Esophagus muscularis mucosa (tissue), 4 donors: ENCODE measurements around the gene NRXN2. TPM values are rescaled to one million over a fixed set of nuclear protein-coding genes. Genes with fewer than 3 reads are reported as not detected.
"Not testable (repeated sequence)": the region's sequence is repeated elsewhere in the genome, so short reads cannot be mapped to it uniquely, and the experiment has no call there.

ENCODE experiments used
- DNase-seq: peaks from one replicate; pipeline ENCODE4 v3.0.0-alpha.2; 2017; ENCODE audit errors: extremely low spot score
- H3K27ac ChIP-seq, 4 donors: fragments of 200-600 bp; sonication (generic); replicated peaks in 1 of 4; 1 replicate in 3 of 4; 2 replicates in 1 of 4; pipeline ENCODE4 v1.5.1; 2016 to 2019; ENCODE audit warnings: mild to moderate bottlenecking in 1 of 4
- H3K27me3 ChIP-seq, 4 donors: fragments of 200-600 bp; sonication (generic); one replicate each; pipeline versions ENCODE4 v1.5.1 to v1.6.0; 2016 to 2019
- H3K36me3 ChIP-seq, 4 donors: fragments of 200-600 bp; sonication (generic); one replicate each; pipeline ENCODE4 v1.5.1; 2016 to 2019
- H3K4me1 ChIP-seq, 4 donors: fragments of 200-600 bp; sonication (generic); one replicate each; pipeline ENCODE4 v1.5.1; 2016 to 2019
- H3K4me3 ChIP-seq, 4 donors: fragments of 200-600 bp; sonication (generic); 1 replicate in 2 of 4; 2 replicates in 2 of 4; pipeline ENCODE4 v1.5.1; 2016 to 2019; ENCODE audit warnings: mild to moderate bottlenecking in 4 of 4, moderate library complexity in 1 of 4
- H3K9me3 ChIP-seq, 4 donors: fragments of 200-600 bp; sonication (generic); 1 replicate in 3 of 4; 2 replicates in 1 of 4; pipeline ENCODE4 v1.5.1; 2016 to 2019
- CTCF ChIP-seq, 3 experiments: fragments of 200-600 bp in 2 of 3; fragments of 450-650 bp in 1 of 3; sonication (generic) in 2 of 3; IDR thresholded peaks; one replicate each; pipeline ENCODE4 v1.5.1; 2017 to 2019; ENCODE audit warnings: antibody characterized with exemption in 3 of 3, mild to moderate bottlenecking in 2 of 3, moderate library complexity in 1 of 3
- EP300 ChIP-seq: sonication (generic); formaldehyde crosslinking; IDR thresholded peaks from one replicate; pipeline ENCODE4 v1.6.1; 2017; ENCODE audit warnings: antibody characterized with exemption
- POLR2A ChIP-seq: fragments of 450-650 bp; IDR thresholded peaks from one replicate; pipeline ENCODE4 v1.6.1; 2017; ENCODE audit warnings: antibody characterized with exemption, moderate library complexity, mild to moderate bottlenecking, low read depth
- POLR2AphosphoS5 ChIP-seq, 2 donors: sonication (generic); formaldehyde crosslinking; IDR thresholded peaks; one replicate each; pipeline ENCODE4 v1.6.1; 2017; ENCODE audit warnings: antibody characterized with exemption in 2 of 2
- WGBS: methylation state at CpG from one replicate; pipeline ENCODE4 v1.1.5; 2018; 5-methylcytosine and 5-hydroxymethylcytosine counted together
- intact Hi-C: fragments of 100-400 bp; cut with DNase I; formaldehyde crosslinking; loops from one replicate; pipeline ENCODE4 v1.15.1; 2023
- total RNA-seq, 4 donors: library from RNA; depleted of rRNA; stranded (reverse); fragments of >200 nt; gene quantifications; one replicate each; pipeline versions ENCODE4 v1.1.0 to v1.2.1, GENCODE V29; 2016

NRXN2 gene
- total RNA-seq, 4 donors from 2014 or later, result 2.1 to 12.9 (median 4.3) TPM

- Histone ChIP-seq H3K9me3 (no peaks in the 10 kb centered on the region), H3K4me3 (no peak overlapping the region), H3K4me1 (peaks cover 5 to 12% (median 9%) of the 10 kb centered on the region in 4 donors), H3K27me3 (peaks cover 0 to 19% (median 0%) of the 10 kb centered on the region in 4 donors), H3K27ac (no peak overlapping the region), H3K36me3 (no peaks in the 10 kb centered on the region)
- no peak for TF ChIP-seq POLR2A
- TF ChIP-seq POLR2AphosphoS5 (IDR thresholded peaks at IDR 0.05), result no peak
- no peak for TF ChIP-seq EP300
- no peak for TF ChIP-seq CTCF (IDR thresholded peaks at IDR 0.05)
- WGBS, result 97% methylated on average over 15 of the region's 15 CpGs
- intact Hi-C loops, result no loop called here
- no peak for DNase-seq
These were observed 160.2 kb downstream of the NRXN2 start for GRCh38 chr11:64562723-64563351.

- Histone ChIP-seq H3K27ac (no peak overlapping the region), H3K4me3 (no peak overlapping the region), H3K4me1 (peaks cover 5 to 12% (median 9%) of the 10 kb centered on the region in 4 donors), H3K9me3 (no peaks in the 10 kb centered on the region), H3K27me3 (peaks cover 0 to 19% (median 0%) of the 10 kb centered on the region in 4 donors), H3K36me3 (no peaks in the 10 kb centered on the region)
- intact Hi-C loops, result no loop called here
- no peak for DNase-seq
- no peak for TF ChIP-seq POLR2A
- no peak for TF ChIP-seq CTCF (IDR thresholded peaks at IDR 0.05)
- TF ChIP-seq POLR2AphosphoS5 (IDR thresholded peaks at IDR 0.05), result no peak
- no peak for TF ChIP-seq EP300
- 93% methylated on average over 15 of the region's 29 CpGs for WGBS
These were observed 160.8 kb downstream of the NRXN2 start for GRCh38 chr11:64561984-64562722.

- H3K27me3 ChIP-seq, result peaks cover 0 to 19% (median 0%) of the 10 kb centered on the region in 4 donors
- H3K9me3 ChIP-seq, DNase-seq, intact Hi-C loops, H3K4me3 ChIP-seq, H3K36me3 ChIP-seq, H3K27ac ChIP-seq, H3K4me1 ChIP-seq: not testable (repeated sequence)
- WGBS, result 92% methylated on average over 3 of the region's 3 CpGs
These were observed 161.6 kb downstream of the NRXN2 start for GRCh38 chr11:64561429-64561828.

GRCh38 chr11:64560941-64561340, 162.1 kb downstream of the NRXN2 start:
- Histone ChIP-seq H3K4me1 (peaks cover 0 to under 1% (median 0%) of the 10 kb centered on the region in 4 donors), H3K27me3 (peaks cover 0 to 19% (median 0%) of the 10 kb centered on the region in 4 donors), H3K27ac (no peak overlapping the region), H3K9me3 (no peaks in the 10 kb centered on the region), H3K36me3 (no peaks in the 10 kb centered on the region), H3K4me3 (no peak overlapping the region)
- 96% methylated on average over 9 of the region's 16 CpGs for WGBS
- no peak for DNase-seq
- intact Hi-C loops, result no loop called here
- TF ChIP-seq POLR2AphosphoS5 (IDR thresholded peaks at IDR 0.05), result no peak
- TF ChIP-seq EP300, result no peak
- TF ChIP-seq CTCF (IDR thresholded peaks at IDR 0.05), result no peak
- no peak for TF ChIP-seq POLR2A

- H3K4me3 ChIP-seq, result no peak overlapping the region
- no peaks in the 10 kb centered on the region for H3K36me3 ChIP-seq
- TF ChIP-seq POLR2A (no peak), CTCF (IDR thresholded peaks at IDR 0.05) (no peak), POLR2AphosphoS5 (IDR thresholded peaks at IDR 0.05) (no peak), EP300 (no peak)
- no peak for DNase-seq
- H3K4me1 ChIP-seq, result peaks cover 0 to 7% (median 4%) of the 10 kb centered on the region in 4 donors
- H3K27ac ChIP-seq, result no peak overlapping the region
- peaks cover 0 to 19% (median 0%) of the 10 kb centered on the region in 4 donors for H3K27me3 ChIP-seq
- WGBS, result 75% methylated on average over 15 of the region's 15 CpGs
- intact Hi-C loops, result no loop called here
- no peaks in the 10 kb centered on the region for H3K9me3 ChIP-seq
These were observed 162.7 kb downstream of the NRXN2 start for GRCh38 chr11:64560139-64560771.
